Measurements from ENCODE around the gene NUP214.

DNA sequence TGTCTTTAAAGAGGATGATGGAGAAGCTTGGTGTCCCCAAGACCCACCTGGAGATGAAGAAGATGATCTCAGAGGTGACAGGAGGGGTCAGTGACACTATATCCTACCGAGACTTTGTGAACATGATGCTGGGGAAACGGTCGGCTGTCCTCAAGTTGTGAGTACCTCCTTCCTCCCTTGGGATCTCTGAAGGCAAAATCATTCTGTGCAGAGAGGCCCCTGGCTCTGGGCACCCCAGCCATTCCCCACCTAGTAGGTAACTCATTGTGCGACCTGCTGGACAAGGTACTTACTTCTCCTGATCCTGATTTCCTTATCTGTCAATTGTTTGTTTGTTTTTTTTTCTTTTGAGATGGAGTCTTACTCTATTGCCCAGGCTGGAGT, 7.6 kb upstream of the NUP214 start:
- TF ChIP-seq, protein P1, sequence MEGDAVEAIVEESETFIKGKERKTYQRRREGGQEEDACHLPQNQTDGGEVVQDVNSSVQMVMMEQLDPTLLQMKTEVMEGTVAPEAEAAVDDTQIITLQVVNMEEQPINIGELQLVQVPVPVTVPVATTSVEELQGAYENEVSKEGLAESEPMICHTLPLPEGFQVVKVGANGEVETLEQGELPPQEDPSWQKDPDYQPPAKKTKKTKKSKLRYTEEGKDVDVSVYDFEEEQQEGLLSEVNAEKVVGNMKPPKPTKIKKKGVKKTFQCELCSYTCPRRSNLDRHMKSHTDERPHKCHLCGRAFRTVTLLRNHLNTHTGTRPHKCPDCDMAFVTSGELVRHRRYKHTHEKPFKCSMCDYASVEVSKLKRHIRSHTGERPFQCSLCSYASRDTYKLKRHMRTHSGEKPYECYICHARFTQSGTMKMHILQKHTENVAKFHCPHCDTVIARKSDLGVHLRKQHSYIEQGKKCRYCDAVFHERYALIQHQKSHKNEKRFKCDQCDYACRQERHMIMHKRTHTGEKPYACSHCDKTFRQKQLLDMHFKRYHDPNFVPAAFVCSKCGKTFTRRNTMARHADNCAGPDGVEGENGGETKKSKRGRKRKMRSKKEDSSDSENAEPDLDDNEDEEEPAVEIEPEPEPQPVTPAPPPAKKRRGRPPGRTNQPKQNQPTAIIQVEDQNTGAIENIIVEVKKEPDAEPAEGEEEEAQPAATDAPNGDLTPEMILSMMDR (IDR thresholded peaks at IDR 0.05; ENCODE audit: low read depth, low read length) = no peak
- TF ChIP-seq EZH2phosphoT487 (IDR thresholded peaks at IDR 0.05; ENCODE audit: low read depth) = no peak
